Non-pigmented ciliary epithelial cell (primary cell): Measurements from ENCODE around the gene DGCR2.
"Not testable (repeated sequence)": the region's sequence is repeated elsewhere in the genome, so short reads cannot be mapped to it uniquely, and the experiment has no call there.

Experiments used
- DNase-seq: peaks from one replicate; pipeline ENCODE4 v3.0.0-alpha.2; 2010; ENCODE audit warnings: low read depth

The DGCR2 gene

GRCh38 chr22:18999008-18999407 is 123.2 kb downstream of the DGCR2 start:
- no peak for DNase-seq

DNA sequence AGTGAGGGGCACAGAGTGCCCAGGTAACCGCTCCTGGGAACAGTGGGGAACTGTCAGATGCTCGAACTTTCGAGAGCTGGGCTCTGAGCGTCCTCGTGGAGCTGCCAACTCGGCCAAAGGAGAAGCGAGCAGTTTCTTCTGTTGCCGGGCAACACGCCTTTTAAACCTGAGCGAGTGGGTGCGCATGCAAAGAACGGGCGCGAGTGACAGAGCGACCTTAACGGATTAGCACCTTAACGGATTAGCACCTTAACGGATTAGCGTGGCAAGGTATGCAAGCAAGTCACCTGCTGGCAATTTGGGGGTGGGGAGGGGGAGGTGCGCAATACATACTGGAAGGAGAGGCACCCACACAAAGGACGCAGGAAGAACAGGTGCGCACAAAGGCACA is 124.3 kb downstream of the DGCR2 start:
- DNase-seq = no peak

GRCh38 chr22:18997306-18997924 is 124.8 kb downstream of the DGCR2 start:
- DNase-seq = no peak

DNA sequence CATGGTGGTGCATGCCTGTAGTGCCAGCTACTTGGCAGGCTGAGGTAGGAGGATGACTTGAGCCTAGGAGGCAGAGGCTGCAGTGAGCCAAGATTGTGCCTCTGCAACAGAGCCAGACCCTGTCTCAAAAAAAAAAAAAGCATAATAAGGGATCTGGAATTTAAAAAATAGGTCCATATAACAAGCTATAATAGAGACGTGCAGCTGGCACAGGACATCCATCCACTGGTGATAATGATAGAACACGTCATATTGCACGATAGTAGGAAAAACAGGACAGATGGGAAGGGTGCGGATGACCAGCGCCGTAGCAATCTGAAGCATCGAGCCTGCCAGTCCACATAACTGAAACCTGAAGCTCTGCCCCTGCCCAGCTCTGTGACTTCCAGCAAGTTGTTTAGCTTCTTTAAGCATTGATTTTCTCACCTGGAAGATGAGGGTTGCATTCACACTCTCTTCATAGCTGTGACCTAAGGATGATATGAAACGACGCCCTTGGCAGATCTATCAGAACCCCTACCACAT is 125.8 kb downstream of the DGCR2 start:
- DNase-seq = no peak

DNA sequence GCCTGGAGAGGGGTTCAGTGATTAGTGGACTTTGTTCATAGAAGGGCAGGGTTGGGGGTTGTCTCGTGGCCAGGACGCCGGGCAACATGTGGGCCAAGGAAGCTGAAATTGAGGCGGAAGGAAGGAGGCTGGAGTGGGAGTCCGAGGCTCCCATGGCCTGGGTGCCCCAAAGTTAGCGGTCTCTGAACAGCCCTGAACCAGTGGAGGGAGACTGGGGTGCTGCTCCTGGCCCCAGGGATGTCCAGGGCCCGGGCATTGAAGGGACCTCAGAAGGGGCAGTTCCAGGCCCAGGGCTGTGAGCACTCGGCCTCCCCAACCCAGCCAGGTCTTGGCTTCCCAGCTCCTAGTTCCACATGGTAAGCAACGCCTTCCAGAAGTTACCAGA is 126.9 kb downstream of the DGCR2 start:
- DNase-seq = no peak

GRCh38 chr22:18994701-18995326 is 127.4 kb downstream of the DGCR2 start:
- DNase-seq = no peak

GRCh38 chr22:18994056-18994455 is 128.2 kb downstream of the DGCR2 start:
- DNase-seq = no peak

DNA sequence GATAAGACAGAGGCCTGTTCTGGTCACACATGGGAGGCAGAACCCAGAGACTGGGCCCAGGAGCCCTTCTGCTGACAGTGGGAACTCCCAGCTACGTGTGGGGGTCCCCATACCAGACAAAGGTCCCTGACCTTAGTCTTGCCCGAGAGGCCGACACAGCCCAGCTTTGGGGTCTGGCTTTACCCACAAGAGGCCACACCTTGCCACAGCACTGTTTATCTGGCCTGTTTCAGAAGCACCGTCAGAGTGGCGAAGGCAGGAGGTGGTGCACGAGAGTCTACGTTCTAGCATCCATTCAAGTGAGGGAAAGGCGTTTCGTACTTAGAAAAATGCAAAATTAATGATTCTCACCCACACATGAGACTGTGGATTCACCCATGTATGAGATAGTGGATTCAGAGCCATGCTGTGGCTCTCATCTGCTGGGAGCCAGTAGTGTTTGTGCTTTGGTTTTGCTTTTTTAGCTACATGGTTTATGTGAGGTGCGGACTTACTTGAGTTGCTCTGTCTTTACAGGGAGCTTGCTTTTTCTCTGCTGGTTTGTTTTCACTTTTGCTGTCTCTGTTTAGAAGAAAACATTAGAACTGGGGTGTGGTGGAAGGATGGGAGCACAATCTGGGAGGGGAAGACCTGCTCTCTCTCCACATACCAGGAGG is 129.5 kb downstream of the DGCR2 start:
- DNase-seq = no peak

- DNase-seq = no peak
These were observed 130.3 kb downstream of the DGCR2 start for GRCh38 chr22:18991821-18992442.

GRCh38 chr22:18991138-18991432 is 131.1 kb downstream of the DGCR2 start:
- DNase-seq = no peak

DNA sequence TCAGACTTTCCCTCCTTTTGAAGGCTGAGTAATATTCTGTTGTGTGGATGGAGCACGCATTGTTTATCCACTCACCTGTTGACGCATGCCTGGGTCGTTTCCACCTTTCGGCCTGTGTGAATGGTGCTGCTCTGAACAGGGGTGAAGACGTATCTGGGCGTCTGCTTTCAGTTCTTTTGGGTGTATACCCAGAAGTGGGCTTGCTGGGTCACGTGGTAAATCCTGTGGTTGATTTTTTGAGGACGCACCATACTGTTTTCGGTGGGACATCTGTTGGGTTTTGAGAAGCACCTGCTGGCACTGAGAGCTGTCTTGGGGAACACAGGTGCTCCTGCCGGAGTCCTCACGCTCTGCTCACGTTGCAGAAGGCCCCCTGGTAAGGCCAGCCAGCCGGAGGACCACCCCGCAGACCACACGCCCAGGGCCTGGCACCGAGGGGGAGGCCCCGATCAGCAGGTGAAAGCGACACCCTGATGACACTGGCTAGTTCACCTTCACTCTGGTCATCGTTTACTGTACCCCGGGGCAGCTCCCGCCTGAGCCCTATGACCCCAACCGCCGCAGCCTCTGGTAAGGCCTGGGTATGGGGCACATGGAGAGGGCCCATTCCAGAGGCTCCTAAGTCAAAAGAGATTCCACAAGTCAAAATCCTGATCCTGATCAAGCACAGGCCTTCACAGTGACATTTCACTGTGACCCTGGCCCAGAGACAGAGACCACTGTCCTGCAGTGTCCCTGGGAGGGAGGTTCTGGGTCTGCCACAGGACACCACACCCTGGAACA is 131.7 kb downstream of the DGCR2 start:
- no peak for DNase-seq

DNA sequence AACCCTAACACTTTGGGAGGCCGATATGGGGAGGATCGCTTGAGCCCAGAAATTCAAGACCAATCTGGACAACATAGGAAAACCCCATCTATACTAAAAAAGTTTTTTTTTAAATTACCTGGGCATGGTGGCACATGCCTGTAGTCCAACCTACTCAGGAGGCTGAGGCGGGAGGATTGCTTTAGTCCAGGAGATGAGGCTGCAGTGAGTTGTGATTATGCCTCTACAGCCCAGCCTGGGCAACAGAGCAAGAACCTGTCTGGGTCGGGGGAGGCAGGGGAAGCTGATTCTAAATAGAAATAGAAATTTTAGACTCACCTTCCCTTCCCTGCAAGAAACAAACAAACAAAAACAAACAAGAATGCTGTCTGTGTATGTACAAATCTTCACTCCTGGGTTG is 133.3 kb downstream of the DGCR2 start:
- no peak for DNase-seq

DNA sequence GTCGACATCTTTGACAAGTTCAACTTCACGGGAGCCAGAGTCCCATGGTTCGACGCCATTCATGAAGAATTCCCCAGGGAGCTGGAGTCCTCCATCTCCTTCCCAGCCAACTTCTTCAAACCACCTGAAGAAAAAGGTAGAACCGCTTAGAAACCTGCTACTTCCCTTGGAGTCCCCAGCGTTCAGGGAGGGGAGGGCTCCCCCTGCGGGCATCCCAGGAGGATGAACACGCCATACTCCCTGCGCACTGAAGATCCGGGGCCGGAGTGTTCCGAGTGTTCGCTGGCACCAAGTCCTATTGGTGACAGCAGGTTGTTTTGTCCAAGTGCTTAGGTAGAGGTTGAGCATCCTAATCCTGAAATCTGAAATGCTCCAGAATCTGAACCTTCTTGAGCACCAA is 134.4 kb downstream of the DGCR2 start:
- no peak for DNase-seq

DNA sequence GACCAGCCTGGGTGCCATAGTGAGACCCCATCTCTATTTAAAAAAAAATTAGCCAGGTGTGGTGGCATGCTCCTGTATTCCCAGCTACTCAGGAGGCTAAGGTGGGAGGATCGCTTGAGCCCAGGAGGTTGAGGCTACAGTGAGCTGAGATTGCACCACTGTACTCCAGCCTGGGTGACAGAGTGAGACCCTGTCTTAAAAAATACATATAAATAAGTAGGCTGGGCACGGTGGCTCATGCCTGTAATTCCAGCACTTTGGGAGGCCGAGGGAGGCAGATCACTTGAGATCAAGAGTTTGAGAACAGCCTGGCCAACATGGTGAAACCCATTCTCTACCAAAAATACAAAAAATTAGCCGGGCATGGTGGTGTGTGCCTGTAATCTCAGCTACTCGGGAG is 135.1 kb downstream of the DGCR2 start:
- DNase-seq = not testable (repeated sequence)
